Fibroblast of lung (primary cell): ENCODE data around the gene NARF.

Experiments used
- EZH2 ChIP-seq: IDR thresholded peaks from 2 replicates; pipeline ENCODE4 v1.5.1; 2012; ENCODE audit warnings: low read length, control low read depth, mild to moderate bottlenecking; ENCODE audit errors: missing control alignments
- TF ChIP-seq, protein P1 (sequence below), 2 donors: IDR thresholded peaks in 1 of 2; conservative IDR thresholded peaks in 1 of 2; 1 replicate in 1 of 2; 2 replicates in 1 of 2; pipeline ENCODE4 v1.5.1; 2011 to 2012; ENCODE audit warnings: low read length in 2 of 2, control low read depth in 1 of 2, inconsistent platforms in 1 of 2, low read depth in 1 of 2, mild to moderate bottlenecking in 1 of 2

GRCh38 chr17:82416264-82416663 is 42.3 kb upstream of the NARF start:
- TF ChIP-seq, protein P1, sequence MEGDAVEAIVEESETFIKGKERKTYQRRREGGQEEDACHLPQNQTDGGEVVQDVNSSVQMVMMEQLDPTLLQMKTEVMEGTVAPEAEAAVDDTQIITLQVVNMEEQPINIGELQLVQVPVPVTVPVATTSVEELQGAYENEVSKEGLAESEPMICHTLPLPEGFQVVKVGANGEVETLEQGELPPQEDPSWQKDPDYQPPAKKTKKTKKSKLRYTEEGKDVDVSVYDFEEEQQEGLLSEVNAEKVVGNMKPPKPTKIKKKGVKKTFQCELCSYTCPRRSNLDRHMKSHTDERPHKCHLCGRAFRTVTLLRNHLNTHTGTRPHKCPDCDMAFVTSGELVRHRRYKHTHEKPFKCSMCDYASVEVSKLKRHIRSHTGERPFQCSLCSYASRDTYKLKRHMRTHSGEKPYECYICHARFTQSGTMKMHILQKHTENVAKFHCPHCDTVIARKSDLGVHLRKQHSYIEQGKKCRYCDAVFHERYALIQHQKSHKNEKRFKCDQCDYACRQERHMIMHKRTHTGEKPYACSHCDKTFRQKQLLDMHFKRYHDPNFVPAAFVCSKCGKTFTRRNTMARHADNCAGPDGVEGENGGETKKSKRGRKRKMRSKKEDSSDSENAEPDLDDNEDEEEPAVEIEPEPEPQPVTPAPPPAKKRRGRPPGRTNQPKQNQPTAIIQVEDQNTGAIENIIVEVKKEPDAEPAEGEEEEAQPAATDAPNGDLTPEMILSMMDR (conservative IDR thresholded peaks at IDR 0.05 in 1 of 2, IDR thresholded peaks at IDR 0.05 in 1 of 2; ENCODE audit: low read depth in 1 of 2, low read length in 2 of 2): no peak
- no peak for TF ChIP-seq EZH2
